HG03558 (cell line): ENCODE results near the gene SH2D4B.
"Not testable (repeated sequence)": the region's sequence is repeated elsewhere in the genome, so short reads cannot be mapped to it uniquely, and the experiment has no call there.

ENCODE experiments used
- ATAC-seq: cut with Tn5 transposase; IDR thresholded peaks from one replicate; pipeline ENCODE4 v1.9.1; 2021; ENCODE audit warnings: moderate number of reproducible peaks; ENCODE audit not compliant: unreplicated experiment; ENCODE audit errors: extremely low read depth

SH2D4B gene

DNA sequence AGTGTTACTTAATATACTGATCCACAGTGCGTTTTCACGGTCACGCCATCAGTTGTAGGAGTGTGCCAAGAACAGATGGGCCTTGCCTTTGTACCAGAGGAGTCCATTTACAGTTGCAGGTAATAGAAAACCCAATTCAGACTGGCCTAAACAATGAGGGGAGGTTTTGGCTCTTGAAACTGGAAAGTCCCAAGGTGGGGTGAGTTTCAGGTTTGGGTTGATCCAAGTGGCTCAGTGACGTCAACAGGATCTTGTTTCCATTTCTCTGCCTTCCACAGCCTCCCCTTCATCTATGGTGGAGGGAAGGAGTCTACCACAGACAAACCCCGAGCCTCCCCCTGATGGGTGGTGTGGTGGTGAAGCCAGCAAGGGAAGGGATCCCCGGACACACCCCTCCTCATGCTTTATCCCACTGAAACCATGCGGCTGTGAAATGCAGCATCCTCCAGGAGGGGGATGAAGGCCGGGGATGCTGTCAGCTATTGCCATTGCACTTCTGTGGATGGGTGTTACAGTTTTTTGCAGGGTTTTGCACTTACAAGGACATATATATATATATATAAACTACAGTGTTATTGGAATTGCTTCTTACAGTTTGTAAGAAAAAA, 14.8 kb upstream of the SH2D4B start:
- no peak for ATAC-seq

- no peak for ATAC-seq
Observed at GRCh38 chr10:80523773-80524172, 13.9 kb upstream of the SH2D4B start.

DNA sequence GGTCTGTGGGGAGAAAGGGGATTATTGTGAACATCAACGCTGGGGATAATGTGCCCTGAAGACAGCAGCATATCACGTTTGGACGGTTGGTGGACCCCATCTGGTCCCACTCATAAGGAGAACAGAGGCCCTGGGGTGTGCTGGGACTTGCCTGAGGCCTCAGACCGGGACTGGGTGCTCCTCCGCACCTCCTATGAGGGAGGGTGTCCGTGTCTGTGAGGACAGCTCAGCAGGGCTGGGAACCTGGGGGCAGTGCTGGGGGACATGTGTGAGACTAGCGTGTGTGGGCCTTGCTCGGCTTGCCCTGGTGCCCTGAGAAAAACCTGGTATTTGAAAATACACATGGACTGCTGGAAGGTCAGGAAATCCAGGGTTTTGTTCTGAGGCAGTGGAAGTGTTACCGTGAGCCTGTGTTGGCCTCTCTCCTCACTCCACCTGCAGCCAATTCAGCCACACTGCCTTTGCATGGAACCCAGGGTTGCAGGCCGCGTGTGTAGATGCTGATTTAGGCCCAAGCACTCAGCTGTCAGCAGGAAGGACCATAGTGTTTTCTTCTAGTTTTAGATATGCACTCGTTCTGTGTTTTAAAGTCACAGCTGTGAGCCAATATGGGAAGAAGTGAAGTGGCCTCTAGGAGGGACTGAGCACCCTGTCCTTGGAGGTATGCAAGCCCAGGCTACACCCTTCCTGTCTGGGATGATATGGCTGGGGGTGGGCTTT, 13.4 kb upstream of the SH2D4B start:
- ATAC-seq: no peak

- ATAC-seq: no peak
Observed at GRCh38 chr10:80526218-80526617, 11.5 kb upstream of the SH2D4B start.

- no peak for ATAC-seq
Observed at GRCh38 chr10:80526742-80527141, 11.0 kb upstream of the SH2D4B start.

DNA sequence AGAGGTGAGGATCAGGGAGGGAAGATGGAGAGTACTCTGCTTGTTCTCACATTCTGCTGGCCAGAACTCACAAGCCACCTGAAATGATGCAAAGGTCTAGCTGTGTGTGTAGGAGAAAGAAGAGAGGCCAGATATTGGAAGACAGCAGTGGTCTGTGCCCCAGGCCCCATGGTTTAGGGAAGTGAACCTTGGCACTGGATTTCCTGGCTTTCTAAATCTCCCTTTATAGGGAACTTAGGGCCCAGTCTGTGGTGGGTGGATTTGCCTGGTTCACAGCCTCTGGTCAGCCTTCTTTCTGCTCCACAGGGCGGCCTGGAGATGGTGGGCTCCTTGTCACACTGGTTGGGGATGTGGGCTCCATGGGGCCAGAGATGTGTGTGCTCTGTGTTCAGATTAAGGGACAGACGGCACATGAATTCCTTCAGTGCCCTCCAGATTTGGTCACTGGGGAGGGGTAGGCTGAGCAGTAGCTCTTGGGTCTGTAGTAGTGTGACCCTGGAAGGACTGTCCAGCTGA, 9.5 kb upstream of the SH2D4B start:
- ATAC-seq: no peak

DNA sequence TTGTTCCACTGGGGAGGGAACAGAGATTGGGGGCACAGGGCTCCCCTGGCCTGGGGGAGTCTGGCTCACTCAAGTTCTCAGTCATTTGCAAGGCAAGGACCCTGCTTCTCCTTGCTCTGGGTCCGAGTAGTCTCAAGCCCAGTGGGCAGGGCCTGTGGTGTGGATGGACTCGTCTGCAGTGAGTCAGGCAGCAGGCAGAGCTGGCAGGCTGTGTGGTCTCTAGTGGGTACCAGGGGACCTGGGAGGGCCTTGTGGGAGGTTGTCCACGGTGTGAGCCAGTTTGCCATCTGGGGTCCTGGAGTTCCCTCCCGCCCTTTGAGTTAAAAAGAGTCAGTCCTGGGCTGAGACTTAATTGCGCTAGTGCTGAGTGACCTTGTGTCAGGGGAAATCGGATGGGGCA, 8.8 kb upstream of the SH2D4B start:
- no peak for ATAC-seq

- no peak for ATAC-seq
Observed at GRCh38 chr10:80529604-80530003, 8.1 kb upstream of the SH2D4B start.

- peak; percentile 75 for ATAC-seq
Observed at GRCh38 chr10:80530251-80530650, 7.5 kb upstream of the SH2D4B start.

DNA sequence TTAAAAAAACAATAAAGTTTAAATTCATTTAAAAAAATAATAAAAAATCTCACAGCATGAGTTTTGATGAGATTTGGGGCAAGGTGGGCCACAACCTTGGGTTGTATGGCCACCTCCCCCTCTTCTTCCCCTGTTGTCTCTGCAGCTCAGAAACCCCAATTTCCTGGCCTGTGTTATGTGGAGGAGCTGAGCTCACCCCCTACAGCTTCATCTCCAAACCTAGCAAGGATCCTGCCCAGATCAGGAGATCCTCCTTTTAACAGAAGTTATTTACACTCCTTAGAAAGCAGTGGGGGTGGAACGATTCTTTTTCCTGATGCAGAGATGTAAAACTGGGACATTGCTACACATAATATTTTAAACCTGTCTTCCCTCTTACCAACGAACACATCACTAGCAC, 6.9 kb upstream of the SH2D4B start:
- no peak for ATAC-seq

DNA sequence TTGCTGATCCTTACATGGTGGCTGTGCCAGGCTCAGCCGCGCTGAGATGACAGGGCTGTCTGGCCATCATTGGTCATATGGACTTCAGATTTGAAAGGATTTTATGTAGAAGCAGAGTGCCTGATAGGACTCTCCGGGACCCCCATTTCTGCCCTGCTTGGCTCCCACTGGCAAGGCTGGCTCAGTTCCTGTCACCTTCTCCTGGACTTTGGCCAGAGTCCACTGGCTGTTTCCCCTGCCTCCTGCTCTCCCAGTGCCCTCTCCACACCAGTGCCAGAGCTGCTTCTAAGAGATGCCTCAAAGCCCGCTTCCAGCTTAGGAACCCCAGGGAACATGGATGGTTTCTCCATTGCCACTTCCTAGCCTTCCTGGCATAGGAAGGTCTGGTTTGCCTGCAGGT, 5.1 kb upstream of the SH2D4B start:
- ATAC-seq: no peak

DNA sequence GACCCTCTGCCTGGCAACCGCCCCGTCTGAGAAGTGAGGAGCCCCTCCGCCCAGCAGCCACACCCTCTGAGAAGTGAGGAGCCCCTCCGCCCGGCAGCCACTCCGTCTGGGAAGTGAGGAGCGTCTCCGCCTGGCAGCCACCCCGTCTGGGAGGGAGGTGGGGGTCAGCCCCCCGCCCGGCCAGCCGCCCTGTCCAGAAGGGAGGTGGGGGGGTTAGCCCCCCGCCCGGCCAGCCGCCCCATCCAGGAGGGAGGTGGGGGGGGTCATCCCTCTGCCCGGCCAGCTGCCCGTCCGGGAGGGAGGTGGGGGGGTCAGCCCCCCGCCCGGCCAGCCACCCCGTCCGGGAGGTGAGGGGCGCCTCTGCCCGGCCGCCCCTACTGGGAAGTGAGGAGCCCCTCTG, 3.6 kb upstream of the SH2D4B start:
- ATAC-seq: not testable (repeated sequence)

- ATAC-seq: not testable (repeated sequence)
Observed at GRCh38 chr10:80534646-80535045, 3.1 kb upstream of the SH2D4B start.

- peak; percentile 57 for ATAC-seq
Observed at GRCh38 chr10:80535671-80536360, 1.9 kb upstream of the SH2D4B start.

DNA sequence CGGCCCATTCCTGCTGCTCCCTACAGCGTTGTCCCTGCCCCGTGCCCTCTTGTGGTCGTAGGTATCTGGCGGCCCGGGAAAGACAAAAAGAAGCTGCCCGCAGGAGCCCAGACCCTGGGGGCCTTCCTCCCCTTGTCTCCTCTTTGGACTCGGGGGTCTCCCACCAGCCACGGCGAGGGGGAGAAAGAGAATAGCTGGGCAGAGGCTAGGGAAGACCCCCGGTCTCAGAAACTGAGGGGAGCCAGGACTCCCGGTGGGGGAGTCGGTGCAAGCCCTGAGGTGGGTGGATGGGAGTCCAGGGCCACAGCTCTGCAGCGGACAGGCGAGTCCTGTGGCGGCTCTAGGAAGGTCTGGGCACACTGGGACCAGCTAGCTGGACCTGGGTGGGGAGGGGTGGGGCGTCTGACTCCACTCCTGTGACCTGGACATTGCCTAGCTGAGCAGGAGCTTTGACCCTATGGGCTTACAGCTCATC, 1.3 kb upstream of the SH2D4B start:
- ATAC-seq: no peak

- no peak for ATAC-seq
Observed at GRCh38 chr10:80537086-80537735, 491 bp upstream of the SH2D4B start.

- no peak for ATAC-seq
Observed at GRCh38 chr10:80538481-80539185, 931 bp downstream of the SH2D4B start.

GRCh38 chr10:80539421-80540031, 1.8 kb downstream of the SH2D4B start:
- ATAC-seq: no peak

GRCh38 chr10:80540136-80540535, 2.4 kb downstream of the SH2D4B start:
- no peak for ATAC-seq

DNA sequence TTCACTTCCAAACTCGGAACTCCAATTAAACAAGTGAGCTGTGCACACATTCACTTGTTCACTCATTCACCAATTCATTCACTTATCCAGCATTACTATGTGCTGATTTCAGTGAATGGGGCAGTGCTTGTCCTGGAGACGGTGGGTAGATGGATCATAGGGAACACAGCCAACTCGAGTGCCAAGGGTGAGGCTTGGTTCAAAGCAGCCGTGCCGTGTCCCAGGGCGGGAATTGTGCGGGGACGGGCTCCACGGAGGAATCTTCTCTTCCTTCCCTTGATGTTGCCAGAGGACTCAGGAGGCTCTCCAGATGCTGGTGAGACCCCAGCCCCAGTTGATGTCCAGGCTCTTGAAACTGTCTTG, 2.9 kb downstream of the SH2D4B start:
- no peak for ATAC-seq
